ENCODE measurements around the gene GNPTAB. TPM values are rescaled to one million over a fixed set of nuclear protein-coding genes. Genes with fewer than 3 reads are reported as not detected.

Gene GNPTAB
- total and polyA plus RNA-seq, 11 donors: 18.0 to 61.2 (median 44.9) TPM

GRCh38 chr12:101876861-101877805 is 46.4 kb upstream of the GNPTAB start, which contains the start of gene DRAM1:
Gene DRAM1, plus strand, starts transcription at chr12:101877580. Its CDS starts 210 bp downstream, at chr12:101877790.
- Histone ChIP-seq H3K4me1 (peaks cover 0 to 66% (median 11%) of the 10 kb centered on the region in 12 donors), H3K27ac (peak within 1 kb of the TSS; percentile 82 to 99 (median 96)), H3K4me3 (peak within 1 kb of the TSS; percentile 60 to 95 (median 86)), H3K36me3 (no peaks in the 10 kb centered on the region), H3K27me3 (no peaks in the 10 kb centered on the region), H3K9me3 (no peaks in the 10 kb centered on the region)
- intact Hi-C loops (cut with DNase I): loop anchor here in 3 of 10 donors (2.0 to 5.0 kb wide), 3 partner anchors 45 to 185 kb away; partner anchors contain the start of genes GNPTAB (in 2 of the 3) and WASHC3 (in 1 of the 3)
- peak; percentile 82 to 97 (median 92) for ATAC-seq
- DNase-seq: peak; percentile 89 to 96 (median 92)
- TF ChIP-seq CTCF (IDR thresholded peaks at IDR 0.05): peak in 4 of 12 donors; percentile 14 to 24 (median 18)
- TF ChIP-seq POLR2A (IDR thresholded peaks at IDR 0.05): peak in 1 of 2 donors; percentile 80
- 2 to 5% (median 2%) methylated on average over 45 to 105 of the region's 105 CpGs for WGBS, 4 donors

DNA sequence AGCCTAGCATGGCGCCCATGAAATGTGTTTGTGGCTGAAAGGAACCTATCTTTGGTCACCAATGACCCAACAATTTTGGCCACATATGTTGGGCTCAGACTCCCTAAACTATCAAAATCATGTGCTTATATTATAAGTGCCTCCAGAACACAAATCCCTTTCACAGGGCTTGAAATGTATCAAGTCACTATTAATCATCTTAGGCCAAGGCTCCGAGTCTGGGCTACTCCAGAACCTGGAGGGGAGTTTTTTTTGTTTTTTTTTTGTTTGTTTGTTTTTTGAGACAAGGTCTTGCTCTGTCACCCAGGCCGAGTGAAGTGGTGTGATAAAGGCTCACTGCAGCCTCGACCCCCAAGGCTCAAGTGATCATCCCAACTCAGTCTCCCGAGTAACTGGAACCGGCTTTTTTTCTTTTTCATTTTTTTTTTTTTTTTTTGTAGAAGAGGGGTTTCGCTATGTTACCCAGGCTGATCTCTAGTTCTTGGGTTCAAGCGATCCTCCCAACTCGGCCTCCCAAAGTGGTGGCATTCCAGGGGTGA is 45.6 kb upstream of the GNPTAB start:
- Histone ChIP-seq H3K4me3 (peak overlapping the region in 10 of 12 donors; percentile 70 to 95 (median 88)), H3K9me3 (no peaks in the 10 kb centered on the region), H3K36me3 (no peaks in the 10 kb centered on the region), H3K4me1 (peaks cover 0 to 62% (median 11%) of the 10 kb centered on the region in 12 donors), H3K27me3 (no peaks in the 10 kb centered on the region), H3K27ac (peak overlapping the region; percentile 82 to 99 (median 96))
- TF ChIP-seq POLR2A (IDR thresholded peaks at IDR 0.05) (no peak), CTCF (IDR thresholded peaks at IDR 0.05) (no peak)
- WGBS, 4 donors: 46 to 58% (median 53%) methylated on average over 9 of the region's 9 CpGs
- ATAC-seq: no peak
- no peak for DNase-seq
- intact Hi-C loops (cut with DNase I): loop anchor here in 3 of 10 donors (2.0 to 5.0 kb wide), 3 partner anchors 44 to 186 kb away; partner anchors contain the start of genes GNPTAB (in 2 of the 3) and WASHC3 (in 1 of the 3)

DNA sequence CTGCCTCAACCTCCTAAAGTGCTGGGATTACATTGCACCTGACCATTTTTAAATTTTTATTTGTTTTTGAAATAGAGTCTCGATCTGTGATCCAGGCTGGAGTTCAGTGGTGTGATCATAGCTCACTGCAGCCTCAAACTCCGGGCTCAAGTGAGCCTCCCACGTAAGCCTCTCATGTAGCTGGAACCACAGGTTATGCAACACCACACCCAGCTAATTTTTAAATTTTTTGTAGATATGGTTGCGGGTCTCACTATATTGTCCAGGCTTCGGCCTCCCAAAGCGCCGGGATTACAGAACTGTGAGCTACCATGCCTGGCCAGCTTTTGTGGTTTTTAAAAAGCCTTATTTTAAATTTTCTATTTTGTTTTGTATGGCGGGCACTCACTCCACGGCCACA is 44.4 kb upstream of the GNPTAB start:
- H3K4me1 ChIP-seq: peaks cover 0 to 52% (median 11%) of the 10 kb centered on the region in 12 donors
- H3K36me3 ChIP-seq: no peaks in the 10 kb centered on the region
- H3K27me3 ChIP-seq: no peaks in the 10 kb centered on the region
- peak overlapping the region; percentile 48 to 99 (median 96) for H3K27ac ChIP-seq
- ATAC-seq (no peak), DNase-seq (no peak)
- 77 to 83% (median 78%) methylated on average over 9 of the region's 9 CpGs for WGBS, 4 donors
- no peaks in the 10 kb centered on the region for H3K9me3 ChIP-seq
- no peak overlapping the region for H3K4me3 ChIP-seq
- no peak for TF ChIP-seq CTCF (IDR thresholded peaks at IDR 0.05)
- TF ChIP-seq POLR2A (IDR thresholded peaks at IDR 0.05): no peak
- intact Hi-C loops (cut with DNase I): loop anchor here in 2 of 10 donors (5.0 kb wide), 2 partner anchors 43 to 187 kb away; partner anchors contain the start of genes GNPTAB (in 1 of the 2) and WASHC3 (in 1 of the 2)
